SKM-1 treated with dmso at 0.1 percent for 144 hours (cell line): Measurements from ENCODE around the gene PPP1R12B.
"Not testable (repeated sequence)": the region's sequence is repeated elsewhere in the genome, so short reads cannot be mapped to it uniquely, and the experiment has no call there.

Experiments
- DNase-seq: peaks from one replicate; lab custom pipeline; 2025; ENCODE audit not compliant: unreplicated experiment; lab: John Stamatoyannopoulos, UW

The PPP1R12B gene

DNA sequence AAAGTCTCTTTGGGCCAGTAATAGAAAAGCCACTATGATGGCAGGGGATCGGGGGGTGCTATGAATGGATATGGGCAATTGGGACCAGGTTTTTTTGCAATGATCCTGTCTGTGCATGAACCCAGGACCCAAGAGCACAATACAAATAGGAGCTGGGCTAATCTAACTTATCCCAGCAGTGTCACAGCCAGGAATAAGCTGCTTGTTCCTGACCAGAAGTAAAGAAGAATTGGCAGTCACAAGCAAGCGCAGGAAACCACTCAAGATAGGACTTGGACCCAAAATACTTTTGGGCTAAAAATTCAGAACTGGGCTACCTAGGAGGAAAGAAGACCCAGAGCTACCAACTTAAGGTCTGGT is 172.3 kb downstream of the PPP1R12B start:
- not testable (repeated sequence) for DNase-seq

DNA sequence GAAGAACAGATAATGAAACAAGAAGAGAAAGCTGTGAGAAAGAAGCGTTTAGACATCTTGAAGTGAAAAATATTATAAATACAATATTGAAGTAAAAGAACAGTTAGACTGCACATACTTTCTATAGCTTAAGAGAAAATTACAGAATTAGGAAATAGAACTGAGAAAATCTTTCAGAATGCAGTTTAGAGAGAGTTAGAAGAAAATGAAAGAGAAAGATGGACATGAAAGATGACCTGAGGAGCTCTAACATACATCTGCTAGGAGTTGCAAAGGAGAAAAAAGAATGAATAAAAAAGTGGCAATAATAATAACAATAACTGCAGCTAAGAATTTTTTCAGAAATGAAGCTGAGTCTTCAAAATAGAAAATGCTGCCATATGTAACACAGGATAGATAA is 173.0 kb downstream of the PPP1R12B start:
- DNase-seq, result not testable (repeated sequence)

DNA sequence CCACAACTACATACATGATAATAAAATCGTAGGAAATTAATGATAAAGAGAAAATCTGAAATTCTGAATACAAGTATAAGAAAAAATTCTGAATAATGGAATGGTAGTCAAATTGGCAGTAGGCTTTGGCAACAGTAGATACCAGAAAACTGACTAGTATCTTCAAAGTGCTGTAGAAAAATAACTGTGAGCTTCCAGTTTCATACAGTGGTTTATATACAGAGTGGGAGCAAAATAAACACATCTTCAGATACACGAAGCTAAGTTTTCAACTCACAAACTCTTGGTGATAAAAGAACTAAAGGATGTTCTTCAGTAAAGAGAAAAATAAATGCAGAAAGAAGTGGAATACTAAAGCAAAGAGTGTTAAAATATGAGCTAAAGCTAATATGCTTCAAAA is 173.4 kb downstream of the PPP1R12B start:
- no peak for DNase-seq

GRCh38 chr1:202526056-202526455 is 177.6 kb downstream of the PPP1R12B start:
- not testable (repeated sequence) for DNase-seq

GRCh38 chr1:202528096-202528722 is 179.7 kb downstream of the PPP1R12B start:
- not testable (repeated sequence) for DNase-seq

- DNase-seq, result not testable (repeated sequence)
Observed at GRCh38 chr1:202530686-202531085, 182.2 kb downstream of the PPP1R12B start.

- no peak for DNase-seq
Observed at GRCh38 chr1:202531472-202531811, 182.9 kb downstream of the PPP1R12B start.

DNA sequence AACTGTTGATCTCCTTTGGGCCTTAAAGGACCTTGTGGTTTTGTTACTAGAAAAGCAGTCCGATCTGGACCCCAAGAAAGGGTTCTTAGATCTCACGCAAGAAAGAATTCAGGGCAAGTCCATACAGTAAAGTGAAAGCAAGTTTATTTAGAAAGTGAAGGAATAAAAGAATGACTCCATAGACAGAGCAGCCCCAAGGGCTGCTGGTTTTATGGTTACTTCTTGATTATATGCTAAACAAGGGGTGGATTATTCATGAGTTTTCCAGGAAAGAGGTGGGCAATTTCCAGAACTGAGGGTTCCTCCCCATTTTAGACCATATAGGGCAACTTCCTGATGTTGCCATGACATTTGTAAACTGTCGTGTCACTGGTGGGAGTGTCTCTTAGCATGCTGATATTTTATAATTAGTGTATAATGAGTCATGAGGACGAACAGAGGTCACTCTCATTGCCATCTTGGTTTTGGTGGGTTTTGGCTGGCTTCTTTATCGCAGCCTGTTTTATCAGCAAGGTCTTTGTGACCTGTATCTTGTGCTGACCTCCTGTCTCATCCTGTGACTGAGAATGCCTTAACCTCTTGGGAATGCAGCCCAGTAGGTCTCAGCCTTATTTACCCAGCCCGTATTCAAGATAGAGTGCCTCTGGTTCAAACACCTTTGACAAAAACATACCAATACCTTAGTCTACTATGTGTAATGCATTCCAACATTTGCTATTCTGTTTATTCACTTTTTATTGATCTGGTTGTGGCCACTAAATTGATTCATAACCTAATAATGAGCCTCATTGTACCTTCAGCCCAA is 183.5 kb downstream of the PPP1R12B start:
- DNase-seq, result not testable (repeated sequence)

GRCh38 chr1:202539166-202539574 is 190.7 kb downstream of the PPP1R12B start:
- not testable (repeated sequence) for DNase-seq

DNA sequence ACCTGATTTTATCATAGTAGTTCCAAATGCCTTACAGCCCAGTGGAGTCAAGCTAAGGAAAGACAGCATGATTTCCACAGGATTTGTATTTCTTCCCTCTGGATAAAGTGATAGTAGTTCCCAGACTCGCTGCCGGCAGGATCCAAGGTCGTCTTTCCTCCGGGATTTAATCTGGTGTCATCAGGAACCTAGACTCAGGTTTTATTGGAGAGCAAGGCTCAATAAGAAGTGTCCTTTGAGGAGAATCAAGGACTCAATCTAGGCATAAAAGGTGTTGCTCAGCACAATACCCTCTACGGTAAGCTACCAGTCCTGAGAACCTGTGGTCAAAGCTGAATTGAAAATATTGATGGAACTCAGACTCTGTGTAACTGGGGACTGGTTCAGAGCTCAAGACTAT is 191.1 kb downstream of the PPP1R12B start:
- DNase-seq, result not testable (repeated sequence)

GRCh38 chr1:202540014-202540413 is 191.5 kb downstream of the PPP1R12B start:
- no peak for DNase-seq

- DNase-seq, result no peak
Observed at GRCh38 chr1:202540448-202540847, 191.9 kb downstream of the PPP1R12B start.

GRCh38 chr1:202540858-202541257 is 192.4 kb downstream of the PPP1R12B start:
- DNase-seq, result not testable (repeated sequence)

DNA sequence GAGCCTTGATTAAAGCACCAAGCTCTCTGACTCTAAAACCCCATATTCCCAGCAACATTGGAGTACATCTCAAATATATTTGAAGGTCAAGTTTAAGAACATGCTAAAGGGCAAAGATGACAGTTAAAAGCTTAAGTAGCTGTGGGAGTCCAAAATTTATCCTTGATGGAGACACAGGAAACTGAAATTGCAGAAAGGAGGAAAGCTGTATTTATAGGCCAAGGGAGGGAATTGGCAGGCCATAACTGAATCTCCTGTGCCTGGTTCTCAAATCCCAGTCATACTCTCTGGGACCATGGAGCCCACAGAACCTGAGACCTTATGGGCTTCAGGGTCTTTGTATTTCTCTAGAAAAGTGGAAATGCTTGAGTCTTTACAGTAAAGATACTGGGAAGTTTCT is 193.9 kb downstream of the PPP1R12B start:
- not testable (repeated sequence) for DNase-seq

DNA sequence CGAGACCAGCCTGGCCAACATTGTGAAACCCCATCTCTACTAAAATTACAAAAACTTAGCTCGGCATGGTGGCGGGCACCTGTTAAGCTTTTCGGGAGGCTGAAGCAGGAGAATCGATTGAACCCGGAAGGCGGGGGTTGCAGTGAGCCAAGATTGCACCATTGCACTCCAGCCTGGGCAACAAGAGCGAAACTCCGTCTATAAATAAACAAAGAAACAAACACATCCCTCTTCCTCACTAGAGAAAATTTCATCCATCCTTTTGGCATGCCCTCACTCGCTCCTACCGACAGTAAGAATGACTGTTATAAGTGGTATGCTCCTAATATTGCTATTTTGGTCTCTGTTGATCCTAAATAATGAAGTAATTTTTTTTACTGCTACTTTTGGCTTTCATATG is 195.0 kb downstream of the PPP1R12B start:
- not testable (repeated sequence) for DNase-seq

DNA sequence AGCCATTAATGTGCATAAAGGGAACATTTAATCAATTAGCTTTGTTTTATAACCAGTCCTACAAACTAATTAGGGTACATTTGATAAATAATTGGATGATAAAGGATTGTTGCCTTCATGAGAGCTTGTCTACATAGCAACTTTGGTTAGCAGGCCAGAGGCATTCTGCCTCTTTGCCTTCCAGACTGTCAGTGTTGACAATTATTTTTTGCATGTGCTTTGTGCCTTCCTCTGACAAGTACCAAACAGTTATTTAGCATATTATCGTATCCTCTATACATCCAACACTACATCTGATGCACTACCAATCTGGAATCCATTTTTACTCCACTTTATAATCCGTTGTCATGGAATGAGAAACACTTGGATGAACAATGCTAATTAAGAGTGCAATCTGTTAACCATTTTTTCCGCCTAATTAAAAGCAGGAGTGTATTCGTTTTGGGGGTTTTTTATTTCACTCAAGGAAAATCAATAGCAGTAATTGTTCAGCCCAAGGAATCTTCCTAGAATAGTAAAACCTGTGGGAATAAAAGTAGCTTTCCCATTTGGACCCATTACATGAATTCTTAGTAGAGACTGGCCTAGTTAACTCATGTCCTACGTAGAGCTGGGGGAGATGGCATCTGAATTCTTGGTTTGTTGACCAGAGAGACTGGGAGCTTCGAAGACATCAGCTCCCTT is 196.4 kb downstream of the PPP1R12B start:
- DNase-seq, result not testable (repeated sequence)

- DNase-seq, result not testable (repeated sequence)
Observed at GRCh38 chr1:202545647-202546303, 197.3 kb downstream of the PPP1R12B start.

DNA sequence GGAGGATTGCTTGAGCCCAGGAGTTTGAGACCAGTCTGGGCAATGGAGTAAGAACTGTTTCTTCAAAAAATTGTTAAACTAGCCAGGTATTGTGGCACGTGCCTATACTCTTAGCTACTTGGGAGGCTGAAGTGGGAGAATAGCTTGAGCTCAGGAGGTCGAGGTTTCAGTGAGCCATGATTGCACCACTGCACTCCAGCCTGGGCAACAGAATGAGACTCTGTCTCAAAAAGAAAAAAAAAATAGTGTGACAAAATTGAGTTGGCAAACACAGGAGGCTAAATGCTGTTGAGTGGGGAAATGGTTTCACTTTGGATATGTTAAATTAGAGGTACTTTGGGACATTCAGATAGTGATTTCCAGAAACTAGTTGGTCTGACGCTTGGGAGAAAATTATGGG is 197.9 kb downstream of the PPP1R12B start:
- DNase-seq, result not testable (repeated sequence)

DNA sequence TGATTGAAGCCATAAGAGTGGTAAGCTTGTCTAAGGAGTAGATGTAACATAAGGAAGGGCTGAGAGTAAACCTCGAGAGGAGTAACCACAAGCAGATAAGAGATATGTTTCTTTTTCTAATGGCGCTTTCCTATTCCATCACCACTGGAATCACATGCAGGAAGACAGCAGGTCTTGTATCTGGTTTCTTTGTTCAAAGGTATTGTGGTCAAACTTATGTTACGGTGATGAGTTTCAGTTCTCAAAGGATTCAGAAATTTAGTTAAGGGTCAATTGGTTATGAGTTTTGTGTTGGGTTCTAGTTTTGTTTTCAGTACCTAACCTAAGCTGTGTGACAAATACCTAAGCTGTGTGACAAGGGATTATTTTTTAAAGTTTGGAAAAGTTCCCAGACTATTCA is 198.3 kb downstream of the PPP1R12B start:
- not testable (repeated sequence) for DNase-seq

DNA sequence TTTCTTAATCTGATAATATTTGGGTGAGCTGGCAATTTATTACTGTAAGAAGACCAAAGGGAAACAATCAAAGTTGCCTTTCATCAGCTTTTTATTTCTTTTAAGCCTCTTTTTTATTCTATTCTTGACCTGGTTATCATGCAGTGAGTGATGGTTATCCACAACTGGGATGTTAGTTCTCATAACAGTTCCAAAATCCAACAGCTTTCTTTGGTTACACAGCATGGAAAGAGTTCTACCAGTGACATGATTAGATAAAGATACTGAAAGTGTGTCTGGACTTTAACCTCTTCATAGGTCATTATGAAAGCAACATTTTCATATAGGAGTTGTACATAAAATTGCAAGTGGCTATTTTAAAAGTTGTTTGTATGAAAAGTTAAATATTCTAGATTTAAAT is 198.7 kb downstream of the PPP1R12B start:
- DNase-seq, result no peak

- DNase-seq, result not testable (repeated sequence)
Observed at GRCh38 chr1:202550088-202550487, 201.6 kb downstream of the PPP1R12B start.
